Measurements from ENCODE around the gene DCP1B. TPM values are rescaled to one million over a fixed set of nuclear protein-coding genes. Genes with fewer than 3 reads are reported as not detected.

Gene DCP1B
- polyA plus RNA-seq, 1 experiment = 32.9 TPM

GRCh38 chr12:1934831-1935230 is 69.4 kb downstream of the DCP1B start:
- DNase-seq (ENCODE audit: low read depth, low spot score) = no peak
- no peaks in the 10 kb centered on the region; the same call in 1 of the 2 replicates for H3K9me3 ChIP-seq (ENCODE audit: control insufficient read depth, insufficient read depth, low read length)
- POLR2A ChIA-PET = no interaction called here
- CTCF ChIA-PET = no interaction called here
- no peak overlapping the region for H3K27ac ChIP-seq (ENCODE audit: low read depth, low read length)
- no peak for TF ChIP-seq CTCF (IDR thresholded peaks at IDR 0.05; ENCODE audit: low read depth, low read length)
- no peak overlapping the region for H3K4me3 ChIP-seq (ENCODE audit: low read depth, low read length)
- H3K27me3 ChIP-seq (ENCODE audit: control insufficient read depth, insufficient read depth, low read length) = peaks cover 3% of the 10 kb centered on the region

DNA sequence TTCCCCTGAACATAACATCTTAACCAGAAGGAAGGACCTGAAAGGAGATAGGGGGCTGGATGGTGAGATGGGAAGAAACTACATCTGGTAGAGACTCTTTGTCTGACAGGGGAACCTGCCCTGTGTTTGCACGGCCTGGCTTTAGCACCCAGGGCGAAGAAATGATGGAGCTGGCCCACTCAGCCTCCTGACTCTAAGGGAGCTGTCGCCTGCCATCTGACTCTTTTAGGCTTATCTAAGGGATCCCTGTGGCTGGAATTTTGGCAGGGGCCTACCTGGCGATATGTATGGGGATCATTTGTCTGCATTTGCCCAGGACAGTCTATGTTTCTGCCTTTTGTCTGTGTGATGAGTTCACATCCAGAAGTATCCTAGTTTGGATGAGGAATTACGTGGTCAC is 70.2 kb downstream of the DCP1B start:
- peak overlapping the region; percentile 61 for H3K27ac ChIP-seq (ENCODE audit: low read depth, low read length)
- H3K9me3 ChIP-seq (ENCODE audit: control insufficient read depth, insufficient read depth, low read length) = no peaks in the 10 kb centered on the region; the same call in 1 of the 2 replicates
- DNase-seq (ENCODE audit: low read depth, low spot score) = no peak
- TF ChIP-seq CTCF (IDR thresholded peaks at IDR 0.05; ENCODE audit: low read depth, low read length) = no peak
- CTCF ChIA-PET = no interaction called here
- peaks cover 5% of the 10 kb centered on the region for H3K27me3 ChIP-seq (ENCODE audit: control insufficient read depth, insufficient read depth, low read length)
- POLR2A ChIA-PET = interaction anchor here (0.6 kb wide), 1 partner anchor 16 kb away, joined by 7 read pairs; the partner anchor contains the start of gene CACNA2D4
- H3K4me3 ChIP-seq (ENCODE audit: low read depth, low read length) = no peak overlapping the region

- Histone ChIP-seq H3K4me3 (ENCODE audit: low read depth, low read length) (no peak overlapping the region), H3K27me3 (ENCODE audit: control insufficient read depth, insufficient read depth, low read length) (peaks cover 8% of the 10 kb centered on the region), H3K27ac (ENCODE audit: low read depth, low read length) (peak overlapping the region; percentile 61), H3K9me3 (ENCODE audit: control insufficient read depth, insufficient read depth, low read length) (no peaks in the 10 kb centered on the region; the same call in 1 of the 2 replicates)
- no peak for TF ChIP-seq CTCF (IDR thresholded peaks at IDR 0.05; ENCODE audit: low read depth, low read length)
- POLR2A ChIA-PET = interaction anchor here (0.6 to 1.1 kb wide), 2 partner anchors 15 to 122 kb away, joined by 3 to 7 read pairs; partner anchors contain the start of gene CACNA2D4
- peak; percentile 36 for DNase-seq (ENCODE audit: low read depth, low spot score)
- CTCF ChIA-PET = no interaction called here
Measured at GRCh38 chr12:1933342-1934051, 70.8 kb downstream of the DCP1B start.

DNA sequence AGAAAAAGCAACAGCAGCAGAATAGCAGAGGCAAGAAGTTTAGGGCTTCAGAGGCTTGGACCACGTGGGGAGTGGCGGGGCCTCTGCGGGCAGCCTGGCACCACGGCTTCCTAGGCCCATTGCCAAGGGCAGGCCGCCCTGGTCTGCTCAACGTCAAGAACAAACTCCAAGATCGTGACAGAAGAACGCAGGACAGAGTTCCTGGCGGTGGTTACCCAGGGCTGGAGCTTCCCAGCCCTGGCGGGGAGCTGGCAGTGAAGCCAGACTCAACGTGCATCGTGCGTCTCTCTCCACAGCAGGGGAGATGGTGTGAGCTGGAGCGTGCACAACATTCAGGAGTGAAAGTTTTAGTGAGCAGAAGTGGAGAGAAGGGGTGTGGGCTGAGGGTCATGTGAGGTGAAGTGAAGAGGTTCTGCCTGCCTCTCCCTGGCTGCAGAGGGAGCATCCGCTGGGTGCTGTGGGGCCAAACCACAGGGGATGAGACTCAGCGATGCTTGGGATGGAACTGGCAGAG is 71.9 kb downstream of the DCP1B start:
- TF ChIP-seq CTCF (IDR thresholded peaks at IDR 0.05; ENCODE audit: low read depth, low read length) = no peak
- Histone ChIP-seq H3K4me3 (ENCODE audit: low read depth, low read length) (no peak overlapping the region), H3K27me3 (ENCODE audit: control insufficient read depth, insufficient read depth, low read length) (peaks cover 17% of the 10 kb centered on the region), H3K9me3 (ENCODE audit: control insufficient read depth, insufficient read depth, low read length) (no peaks in the 10 kb centered on the region; the same call in 1 of the 2 replicates), H3K27ac (ENCODE audit: low read depth, low read length) (no peak overlapping the region)
- ChIA-PET POLR2A (no interaction called here), CTCF (no interaction called here)
- no peak for DNase-seq (ENCODE audit: low read depth, low spot score)

GRCh38 chr12:1931642-1932041 is 72.6 kb downstream of the DCP1B start:
- H3K27ac ChIP-seq (ENCODE audit: low read depth, low read length) = no peak overlapping the region
- no peak for TF ChIP-seq CTCF (IDR thresholded peaks at IDR 0.05; ENCODE audit: low read depth, low read length)
- peaks cover 24% of the 10 kb centered on the region for H3K27me3 ChIP-seq (ENCODE audit: control insufficient read depth, insufficient read depth, low read length)
- ChIA-PET CTCF (no interaction called here), POLR2A (no interaction called here)
- H3K9me3 ChIP-seq (ENCODE audit: control insufficient read depth, insufficient read depth, low read length) = no peaks in the 10 kb centered on the region; the same call in 1 of the 2 replicates
- DNase-seq (ENCODE audit: low read depth, low spot score) = no peak
- H3K4me3 ChIP-seq (ENCODE audit: low read depth, low read length) = no peak overlapping the region
